ENCODE measurements around the gene KIF18B.

The KIF18B gene

DNA sequence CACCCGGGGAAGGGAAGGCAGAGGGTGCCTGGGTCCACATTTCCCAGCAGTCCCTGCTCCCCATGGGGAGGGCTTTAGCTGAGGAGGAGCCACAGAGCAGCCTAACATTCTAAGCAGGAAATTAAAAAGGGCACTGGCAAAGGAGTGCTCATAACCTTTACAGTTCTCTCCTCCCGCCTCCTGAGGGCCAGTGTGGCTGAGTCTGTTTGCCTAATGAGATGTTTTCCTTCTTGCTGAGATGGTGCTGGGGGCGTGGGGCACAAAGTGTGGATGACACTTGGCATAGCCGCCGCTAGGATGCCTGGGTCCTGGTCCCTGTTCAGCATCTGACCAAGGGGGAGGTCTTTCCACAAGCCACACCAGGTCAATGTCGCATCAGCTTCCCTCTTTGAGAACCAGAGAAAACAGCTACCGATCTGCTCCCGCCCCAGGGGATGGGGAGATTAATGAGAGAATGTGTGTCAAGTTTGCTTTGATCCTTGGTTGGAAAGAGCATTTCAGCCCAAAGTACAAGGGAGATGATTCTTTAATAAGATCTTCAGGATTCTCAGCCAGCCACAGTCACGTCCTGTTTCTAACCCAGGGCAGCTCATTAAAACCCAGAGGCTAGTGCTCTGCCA, 5.8 kb downstream of the KIF18B start:
- FAIRE-seq, result peak; percentile 72
- no peak for DNase-seq (ENCODE audit: insufficient read length, low spot score)

DNA sequence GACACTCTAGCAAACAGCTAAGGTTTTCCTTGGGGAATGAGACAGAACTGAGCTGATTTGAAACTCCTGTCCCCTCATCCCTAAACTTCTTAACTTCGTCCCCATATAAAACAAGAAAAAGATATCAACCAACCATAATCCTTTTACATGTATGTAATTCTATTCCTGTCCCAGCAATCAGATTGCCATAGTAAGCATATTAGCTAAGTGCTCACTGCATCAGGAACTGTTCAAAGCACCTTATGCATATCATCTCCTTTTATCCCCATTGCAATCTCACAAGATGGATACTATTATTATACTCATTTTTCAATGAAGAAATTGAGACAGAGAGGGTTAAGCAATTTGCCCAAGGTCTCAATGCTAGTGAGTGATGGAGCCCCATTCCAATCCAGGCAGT, 6.8 kb downstream of the KIF18B start:
- FAIRE-seq (no peak), DNase-seq (ENCODE audit: insufficient read length, low spot score) (no peak)

GRCh38 chr17:44940317-44940716, 7.3 kb downstream of the KIF18B start:
- peak; percentile 60 for FAIRE-seq
- DNase-seq (ENCODE audit: insufficient read length, low spot score), result peak; percentile 56

DNA sequence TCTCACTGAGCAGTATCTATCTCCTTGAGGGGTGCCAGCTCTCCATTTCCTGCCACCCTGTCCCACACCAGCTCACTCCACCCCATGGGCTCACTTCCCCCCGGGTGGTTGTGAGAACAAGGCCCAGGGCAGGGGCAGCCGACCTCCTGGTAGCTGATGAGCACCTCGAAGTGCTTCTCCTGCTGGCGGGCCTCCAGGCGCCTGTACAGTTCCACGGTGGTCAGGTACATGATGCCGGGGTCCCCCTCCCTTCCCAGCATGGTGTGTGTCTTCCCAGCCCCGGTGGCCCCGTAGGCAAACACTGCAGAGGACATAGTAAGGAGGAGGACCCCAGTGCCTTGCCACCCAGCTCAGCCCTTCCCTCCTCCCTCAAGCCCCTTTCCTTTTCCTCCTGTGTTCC, 12.5 kb downstream of the KIF18B start:
- no peak for FAIRE-seq
- no peak for DNase-seq (ENCODE audit: insufficient read length, low spot score)

- DNase-seq (ENCODE audit: insufficient read length, low spot score) (no peak), FAIRE-seq (no peak)
These were observed 12.8 kb downstream of the KIF18B start for GRCh38 chr17:44934745-44935105.

DNA sequence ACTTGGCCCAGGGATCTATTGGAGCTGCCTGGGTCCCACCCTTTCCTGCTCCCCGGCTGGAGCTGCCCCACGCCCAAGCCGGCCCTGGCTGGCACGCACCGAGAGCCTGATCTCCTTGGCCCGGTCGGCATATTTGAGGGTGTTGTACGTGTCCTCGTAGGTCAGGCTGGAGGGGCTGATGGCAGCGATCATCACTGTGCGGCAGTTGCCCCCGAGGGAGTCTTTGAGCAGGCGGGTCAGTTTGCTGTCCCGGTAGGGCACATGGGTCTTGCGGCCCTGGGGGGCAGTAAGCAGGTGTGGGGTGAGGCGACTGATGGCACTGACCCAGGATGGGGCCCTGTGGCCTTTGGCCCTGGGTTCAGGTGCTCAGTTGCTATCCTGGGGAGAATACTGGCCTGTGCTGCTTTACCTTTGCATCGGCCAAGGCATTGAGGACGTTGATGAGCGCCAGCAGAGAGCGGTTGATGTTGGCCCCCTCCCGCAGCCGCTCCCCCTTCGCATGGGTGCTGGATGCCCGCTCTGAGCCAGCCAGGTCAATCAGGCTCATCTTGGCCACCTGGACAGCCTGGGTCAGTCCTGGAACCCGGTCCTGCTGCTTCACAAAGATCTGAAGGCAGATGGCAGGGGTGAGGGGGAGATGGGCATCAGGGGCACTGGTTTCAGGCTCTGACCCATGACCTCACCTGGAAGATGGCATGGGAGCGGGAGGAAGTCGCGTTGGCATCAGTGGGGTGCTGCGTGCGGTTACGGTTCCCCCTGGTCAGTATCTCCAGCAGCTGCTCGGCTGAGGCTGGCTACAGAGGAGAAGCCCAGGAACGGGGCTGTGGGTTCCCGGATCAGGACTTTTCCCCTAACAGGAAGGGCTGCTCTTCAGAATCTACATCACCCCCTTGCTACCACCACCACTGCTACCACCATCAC, 13.5 kb downstream of the KIF18B start:
- no peak for DNase-seq (ENCODE audit: insufficient read length, low spot score)
- peak; percentile 58 for FAIRE-seq

- FAIRE-seq (peak; percentile 28), DNase-seq (ENCODE audit: insufficient read length, low spot score) (no peak)
These were observed 14.8 kb downstream of the KIF18B start for GRCh38 chr17:44932787-44933097.

- DNase-seq (ENCODE audit: insufficient read length, low spot score), result no peak
- no peak for FAIRE-seq
These were observed 15.3 kb downstream of the KIF18B start for GRCh38 chr17:44932096-44932786.

DNA sequence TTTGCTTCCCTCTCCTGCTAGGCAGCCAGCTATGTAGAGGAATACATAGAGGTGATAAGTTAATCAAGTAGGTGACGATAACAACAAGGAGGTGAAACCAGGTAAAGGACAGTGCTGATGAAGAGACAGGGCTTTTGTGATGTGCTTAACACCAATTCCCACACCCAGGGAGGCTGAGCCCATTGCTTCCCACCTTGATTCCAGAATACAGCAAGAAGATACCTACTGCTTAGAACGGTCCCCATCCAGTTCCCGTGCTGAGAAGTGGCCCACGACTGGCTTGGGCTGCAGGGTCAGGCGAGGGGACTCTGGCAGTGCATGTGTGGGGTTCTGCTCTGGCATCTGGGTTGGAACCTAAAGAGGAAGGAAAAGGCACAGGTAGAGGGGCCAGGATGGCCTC, 16.2 kb downstream of the KIF18B start:
- DNase-seq (ENCODE audit: insufficient read length, low spot score) (no peak), FAIRE-seq (peak; percentile 79)

GRCh38 chr17:44930667-44931066, 16.9 kb downstream of the KIF18B start:
- no peak for FAIRE-seq
- no peak for DNase-seq (ENCODE audit: insufficient read length, low spot score)

- no peak for DNase-seq (ENCODE audit: insufficient read length, low spot score)
- FAIRE-seq, result peak; percentile 72
These were observed 18.4 kb downstream of the KIF18B start for GRCh38 chr17:44928950-44929720.

- no peak for FAIRE-seq
- no peak for DNase-seq (ENCODE audit: insufficient read length, low spot score)
These were observed 19.4 kb downstream of the KIF18B start for GRCh38 chr17:44928136-44928535.

GRCh38 chr17:44927696-44928095, 19.9 kb downstream of the KIF18B start:
- no peak for FAIRE-seq
- no peak for DNase-seq (ENCODE audit: insufficient read length, low spot score)

GRCh38 chr17:44926821-44927525, 20.6 kb downstream of the KIF18B start:
- no peak for DNase-seq (ENCODE audit: insufficient read length, low spot score)
- FAIRE-seq, result no peak

DNA sequence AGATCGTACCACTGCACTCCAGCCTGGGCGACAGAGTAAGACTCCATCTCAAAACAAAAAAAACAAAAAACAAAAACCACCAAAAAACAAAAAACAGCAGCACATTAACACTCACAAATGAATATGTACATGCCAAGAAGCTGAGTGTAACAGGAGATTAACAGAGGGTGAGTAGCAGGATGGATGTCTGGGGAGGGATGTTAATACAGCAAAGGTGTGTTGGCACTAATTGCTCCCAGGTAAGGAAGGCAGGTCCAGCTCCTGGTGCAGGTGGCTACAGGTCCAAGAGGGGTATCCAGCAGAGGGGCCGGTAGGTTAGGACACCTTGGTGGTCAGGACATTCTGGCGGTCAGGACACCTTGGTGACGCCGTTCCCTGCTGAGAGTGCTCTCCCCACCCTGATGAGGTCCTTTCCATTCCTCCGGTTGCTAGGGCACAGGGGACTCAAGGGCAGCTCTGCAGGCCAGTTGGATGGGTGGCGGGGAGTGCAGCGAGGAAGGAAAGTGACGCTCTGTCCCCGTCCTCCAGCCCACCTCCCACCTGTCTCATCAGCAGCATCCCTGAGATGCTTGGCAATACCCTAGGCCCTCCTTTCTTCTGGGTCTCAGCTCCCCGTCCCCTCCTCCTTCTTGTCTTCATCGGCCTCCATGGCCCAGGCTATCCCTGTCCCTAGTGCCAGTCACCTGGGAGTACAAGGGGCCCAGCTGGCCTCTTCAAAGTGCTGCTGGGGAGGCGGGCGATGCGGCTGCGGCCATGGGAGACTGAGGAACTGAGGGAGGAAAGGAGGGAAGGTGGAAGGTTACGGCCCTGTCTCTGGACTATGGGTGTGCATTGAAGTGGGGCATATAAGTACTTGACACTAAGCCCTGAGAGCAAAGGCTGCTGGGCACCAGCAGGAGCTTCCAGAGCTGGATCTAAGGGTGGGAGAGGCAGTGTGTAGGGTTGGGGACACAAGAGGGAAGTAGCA, 21.6 kb downstream of the KIF18B start:
- DNase-seq (ENCODE audit: insufficient read length, low spot score), result no peak
- FAIRE-seq, result peak; percentile 70

DNA sequence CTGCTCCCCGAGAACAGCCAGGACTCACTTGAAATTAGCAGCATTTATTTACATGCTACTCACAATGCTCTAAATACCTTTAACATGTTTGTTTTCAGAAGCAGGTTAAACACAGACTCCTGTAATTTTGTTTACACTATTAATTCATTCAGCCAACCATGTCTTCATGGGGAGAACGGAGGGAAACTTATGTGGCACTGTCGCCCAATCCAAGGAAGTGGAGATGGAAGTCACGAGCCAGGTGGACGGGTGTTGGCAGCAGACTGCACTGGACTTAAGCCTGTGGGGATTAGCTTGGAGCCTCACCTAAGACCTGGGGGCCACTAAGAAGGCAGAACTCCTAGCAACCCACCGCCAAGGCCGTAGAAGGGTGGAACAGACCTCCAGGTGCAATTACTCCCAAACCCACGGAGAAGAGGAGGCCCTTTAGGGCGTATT, 23.4 kb downstream of the KIF18B start:
- DNase-seq (ENCODE audit: insufficient read length, low spot score), result no peak
- FAIRE-seq, result no peak

DNA sequence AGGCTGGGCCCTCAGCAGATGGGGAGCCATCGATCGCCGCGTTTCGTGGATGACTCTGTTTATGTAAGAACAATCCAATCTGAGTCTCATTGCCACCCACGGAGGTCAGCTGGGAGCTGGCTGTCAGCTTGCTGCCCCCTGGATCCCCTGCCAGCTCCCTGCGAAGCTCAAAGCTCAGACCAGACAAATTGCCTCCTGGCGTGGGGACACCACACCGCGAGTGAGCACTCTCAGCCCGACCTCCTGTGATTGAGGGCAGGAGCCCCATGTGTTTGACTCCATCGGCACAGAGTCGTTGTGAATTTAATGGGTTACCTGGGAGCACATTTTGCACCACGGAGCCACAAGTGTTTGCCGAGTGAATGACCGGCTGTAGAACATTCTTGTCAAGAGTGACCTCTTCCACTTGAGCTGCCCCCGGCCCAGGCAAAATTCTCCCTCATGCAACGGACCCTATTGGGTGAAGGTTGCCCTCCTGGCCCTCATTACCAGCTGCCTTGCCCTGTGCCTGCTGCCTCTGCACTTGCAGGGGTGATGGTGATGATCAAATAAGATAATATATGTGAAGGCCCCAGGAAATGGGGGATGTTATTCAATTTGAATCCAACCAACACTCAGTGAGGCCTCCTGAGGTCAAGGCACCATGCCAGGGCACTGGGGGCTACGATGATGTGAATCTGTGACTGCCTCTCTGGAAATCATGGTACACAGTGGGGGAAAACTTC, 24.7 kb downstream of the KIF18B start:
- FAIRE-seq (peak; percentile 77), DNase-seq (ENCODE audit: insufficient read length, low spot score) (no peak)

DNA sequence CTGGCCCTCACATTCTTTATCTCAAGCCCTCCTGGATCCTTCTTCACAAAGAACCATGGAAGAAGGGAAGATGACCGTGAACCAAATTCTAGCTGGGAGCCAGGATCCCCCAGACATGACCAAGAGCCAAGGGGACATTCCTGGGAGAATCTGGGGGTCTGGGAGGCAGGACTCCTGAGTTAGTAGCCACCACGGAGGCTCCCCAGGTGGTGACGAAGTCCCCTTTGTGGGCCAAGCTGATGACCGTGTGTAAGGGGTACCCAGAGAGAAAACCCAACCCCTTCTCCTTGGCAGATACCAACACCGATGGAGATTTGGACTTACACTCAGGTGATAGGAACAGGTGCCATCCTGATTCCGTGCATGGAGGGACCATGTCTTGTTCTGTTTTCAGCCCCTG, 25.4 kb downstream of the KIF18B start:
- peak; percentile 80 for FAIRE-seq
- DNase-seq (ENCODE audit: insufficient read length, low spot score), result no peak

Data from HTR-8/SVneo (cell line).